ENCODE data around the gene MYO7A. TPM values are rescaled to one million over a fixed set of nuclear protein-coding genes. Genes with fewer than 3 reads are reported as not detected.

Gene MYO7A
- total and polyA plus RNA-seq, 12 donors, result 0.91 to 6.8 (median 2.8) TPM

GRCh38 chr11:77253690-77254089 lies 125.6 kb downstream of the MYO7A start:
- TF ChIP-seq, protein P1, sequence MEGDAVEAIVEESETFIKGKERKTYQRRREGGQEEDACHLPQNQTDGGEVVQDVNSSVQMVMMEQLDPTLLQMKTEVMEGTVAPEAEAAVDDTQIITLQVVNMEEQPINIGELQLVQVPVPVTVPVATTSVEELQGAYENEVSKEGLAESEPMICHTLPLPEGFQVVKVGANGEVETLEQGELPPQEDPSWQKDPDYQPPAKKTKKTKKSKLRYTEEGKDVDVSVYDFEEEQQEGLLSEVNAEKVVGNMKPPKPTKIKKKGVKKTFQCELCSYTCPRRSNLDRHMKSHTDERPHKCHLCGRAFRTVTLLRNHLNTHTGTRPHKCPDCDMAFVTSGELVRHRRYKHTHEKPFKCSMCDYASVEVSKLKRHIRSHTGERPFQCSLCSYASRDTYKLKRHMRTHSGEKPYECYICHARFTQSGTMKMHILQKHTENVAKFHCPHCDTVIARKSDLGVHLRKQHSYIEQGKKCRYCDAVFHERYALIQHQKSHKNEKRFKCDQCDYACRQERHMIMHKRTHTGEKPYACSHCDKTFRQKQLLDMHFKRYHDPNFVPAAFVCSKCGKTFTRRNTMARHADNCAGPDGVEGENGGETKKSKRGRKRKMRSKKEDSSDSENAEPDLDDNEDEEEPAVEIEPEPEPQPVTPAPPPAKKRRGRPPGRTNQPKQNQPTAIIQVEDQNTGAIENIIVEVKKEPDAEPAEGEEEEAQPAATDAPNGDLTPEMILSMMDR (IDR thresholded peaks at IDR 0.05), result no peak
- Histone ChIP-seq H3K4me1 (no peaks in the 10 kb centered on the region), H3K36me3 (no peaks in the 10 kb centered on the region), H3K27me3 (peaks cover 0 to 9% (median 0%) of the 10 kb centered on the region in 7 donors), H3K9me3 (peaks cover 0 to 22% (median 2%) of the 10 kb centered on the region in 11 donors), H3K27ac (no peak overlapping the region), H3K4me3 (no peak overlapping the region)
- intact Hi-C loops (cut with DNase I), result no loop called here
- DNase-seq, result no peak
- WGBS, 2 donors, result 81 to 82% methylated on average over 1 of the region's 1 CpG
- no peak for ATAC-seq

DNA sequence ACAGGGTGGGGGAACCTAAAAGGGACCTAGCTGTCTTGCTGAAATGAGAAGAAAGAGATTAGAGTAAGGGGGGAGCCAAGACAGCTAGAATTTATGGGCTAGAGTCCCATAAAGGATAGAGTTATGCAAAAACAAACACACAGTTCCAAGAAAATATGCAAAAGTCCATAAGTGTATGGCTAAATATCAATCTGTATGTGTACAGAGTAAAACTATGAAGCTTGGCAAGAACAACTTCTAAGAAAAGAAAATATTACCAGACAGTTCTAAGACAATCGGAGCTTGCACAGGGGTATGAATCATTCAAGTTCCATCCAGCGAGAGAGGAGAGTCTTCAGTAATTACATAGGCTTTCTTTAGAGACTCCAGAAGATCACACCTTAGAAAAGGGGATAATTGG lies 131.6 kb downstream of the MYO7A start:
- 76% methylated on average over 2 of the region's 2 CpGs for WGBS, 2 donors
- no peak overlapping the region for H3K27ac ChIP-seq
- intact Hi-C loops (cut with DNase I), result no loop called here
- peaks cover 0 to 6% (median 0%) of the 10 kb centered on the region in 7 donors for H3K27me3 ChIP-seq
- ATAC-seq, result no peak
- no peaks in the 10 kb centered on the region for H3K36me3 ChIP-seq
- H3K9me3 ChIP-seq, result peaks cover 0 to 34% (median 12%) of the 10 kb centered on the region in 11 donors
- no peak for DNase-seq
- H3K4me1 ChIP-seq, result no peaks in the 10 kb centered on the region
- TF ChIP-seq, protein P1 (IDR thresholded peaks at IDR 0.05), result no peak
- H3K4me3 ChIP-seq, result no peak overlapping the region

DNA sequence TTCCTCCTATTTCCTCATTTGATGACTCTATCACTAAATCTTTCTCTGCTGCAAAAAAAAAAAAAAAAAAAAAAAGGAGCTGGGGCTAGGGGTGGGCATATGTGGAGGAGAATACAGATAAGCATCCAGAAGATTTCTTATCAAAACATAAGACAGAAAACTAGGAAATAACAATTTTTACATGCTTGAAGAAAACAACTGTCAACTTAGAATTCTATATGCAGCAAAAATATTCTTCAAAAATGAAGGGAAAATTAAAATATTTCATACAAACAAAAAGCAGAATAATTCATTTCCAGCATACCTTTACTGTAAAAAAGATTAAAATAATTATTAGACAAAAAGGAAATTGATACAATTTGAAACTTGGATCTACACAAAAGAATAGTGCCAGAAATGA lies 134.8 kb downstream of the MYO7A start:
- H3K4me3 ChIP-seq, result no peak overlapping the region
- ATAC-seq, result no peak
- DNase-seq, result no peak
- no peaks in the 10 kb centered on the region for H3K4me1 ChIP-seq
- no peak overlapping the region for H3K27ac ChIP-seq
- TF ChIP-seq, protein P1 (IDR thresholded peaks at IDR 0.05), result no peak
- peaks cover 0 to 34% (median 12%) of the 10 kb centered on the region in 11 donors for H3K9me3 ChIP-seq
- intact Hi-C loops (cut with DNase I), result no loop called here
- no peaks in the 10 kb centered on the region for H3K36me3 ChIP-seq
- H3K27me3 ChIP-seq, result peaks cover 0 to 6% (median 0%) of the 10 kb centered on the region in 7 donors

Other genes with a start within 250 kb of the MYO7A start
- gene B3GNT6, start 93.8 kb upstream of the MYO7A start, total RNA-seq, result not detected
- not detected for gene B3GNT6, start 93.8 kb upstream of the MYO7A start, polyA plus RNA-seq
- gene CAPN5, start 61.3 kb upstream of the MYO7A start, total RNA-seq, result 1 to 10 TPM; 1.8 to 3.6 (median 2.7) TPM
- gene CAPN5, start 61.3 kb upstream of the MYO7A start, polyA plus RNA-seq, result 1 to 10 TPM; 2.0 to 2.5 TPM
- gene OMP, start 25.4 kb upstream of the MYO7A start, total RNA-seq, result under 1 TPM in 1 of 10 donors, not detected in 9; 0.58 TPM
- not detected for gene OMP, start 25.4 kb upstream of the MYO7A start, polyA plus RNA-seq
- gene GDPD4, start 173.4 kb downstream of the MYO7A start, total RNA-seq, result not detected
- gene GDPD4, start 173.4 kb downstream of the MYO7A start, polyA plus RNA-seq, result not detected